Lower lobe of right lung (tissue), 2 donors: ENCODE data around the gene HDAC9. TPM values are rescaled to one million over a fixed set of nuclear protein-coding genes. Genes with fewer than 3 reads are reported as not detected.

ENCODE experiments used
- ATAC-seq, 2 donors: fragments of 200-7000 bp; cut with Tn5 transposase; one replicate each; pipeline ENCODE4 v1.9.1; 2020 to 2022; ENCODE audit warnings: mild to moderate bottlenecking in 2 of 2, moderate library complexity in 2 of 2
- DNase-seq: peaks from one replicate; pipeline ENCODE4 v3.0.0-alpha.2; 2020
- H3K27ac ChIP-seq: fragments of 200-600 bp; one replicate; pipeline ENCODE4 v1.8.0; 2022
- H3K27me3 ChIP-seq: fragments of 200-600 bp; one replicate; pipeline ENCODE4 v1.8.0; 2022; ENCODE audit warnings: low read depth
- H3K36me3 ChIP-seq: fragments of 200-600 bp; one replicate; pipeline ENCODE4 v1.8.0; 2022; ENCODE audit warnings: mild to moderate bottlenecking
- H3K4me1 ChIP-seq: fragments of 200-600 bp; one replicate; pipeline ENCODE4 v1.8.0; 2022
- H3K4me3 ChIP-seq: fragments of 200-600 bp; one replicate; pipeline ENCODE4 v1.8.0; 2022; ENCODE audit warnings: mild to moderate bottlenecking
- H3K9me3 ChIP-seq: fragments of 200-600 bp; one replicate; pipeline ENCODE4 v1.8.0; 2022
- intact Hi-C: fragments of 100-400 bp; cut with DNase I; formaldehyde crosslinking; loops from one replicate; pipeline ENCODE4 v1.11.0; 2022
- total RNA-seq: library from RNA; stranded (reverse); fragmentation: NEBNext Ultra II Directional; extraction: Animal tissue kit (Norgen Biotek cat#: 25700); gene quantifications from one replicate; pipeline ENCODE4 v1.2.1, GENCODE V29; 2021
- TF ChIP-seq, protein P1 (sequence below): fragments of 200-600 bp; IDR thresholded peaks from one replicate; pipeline ENCODE4 v1.8.0; 2022; ENCODE audit warnings: antibody characterized with exemption, mild to moderate bottlenecking
- donor health status: DM: no; HTN: yes; CAD: no; lungs with severe emphysema.

Gene HDAC9
- total RNA-seq, 1 donor from 2014 or later = 14.3 TPM

- no peaks in the 10 kb centered on the region for H3K4me1 ChIP-seq
- H3K9me3 ChIP-seq = no peaks in the 10 kb centered on the region
- H3K27ac ChIP-seq = no peak overlapping the region
- DNase-seq = no peak
- H3K36me3 ChIP-seq = no peaks in the 10 kb centered on the region
- ATAC-seq = peak; percentile 41 to 70
- H3K4me3 ChIP-seq = no peak overlapping the region
- TF ChIP-seq, protein P1, sequence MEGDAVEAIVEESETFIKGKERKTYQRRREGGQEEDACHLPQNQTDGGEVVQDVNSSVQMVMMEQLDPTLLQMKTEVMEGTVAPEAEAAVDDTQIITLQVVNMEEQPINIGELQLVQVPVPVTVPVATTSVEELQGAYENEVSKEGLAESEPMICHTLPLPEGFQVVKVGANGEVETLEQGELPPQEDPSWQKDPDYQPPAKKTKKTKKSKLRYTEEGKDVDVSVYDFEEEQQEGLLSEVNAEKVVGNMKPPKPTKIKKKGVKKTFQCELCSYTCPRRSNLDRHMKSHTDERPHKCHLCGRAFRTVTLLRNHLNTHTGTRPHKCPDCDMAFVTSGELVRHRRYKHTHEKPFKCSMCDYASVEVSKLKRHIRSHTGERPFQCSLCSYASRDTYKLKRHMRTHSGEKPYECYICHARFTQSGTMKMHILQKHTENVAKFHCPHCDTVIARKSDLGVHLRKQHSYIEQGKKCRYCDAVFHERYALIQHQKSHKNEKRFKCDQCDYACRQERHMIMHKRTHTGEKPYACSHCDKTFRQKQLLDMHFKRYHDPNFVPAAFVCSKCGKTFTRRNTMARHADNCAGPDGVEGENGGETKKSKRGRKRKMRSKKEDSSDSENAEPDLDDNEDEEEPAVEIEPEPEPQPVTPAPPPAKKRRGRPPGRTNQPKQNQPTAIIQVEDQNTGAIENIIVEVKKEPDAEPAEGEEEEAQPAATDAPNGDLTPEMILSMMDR = no peak
- no peaks in the 10 kb centered on the region for H3K27me3 ChIP-seq
- intact Hi-C loops = no loop called here
These were observed 395.5 kb downstream of the HDAC9 start for GRCh38 chr7:18890885-18891621.

DNA sequence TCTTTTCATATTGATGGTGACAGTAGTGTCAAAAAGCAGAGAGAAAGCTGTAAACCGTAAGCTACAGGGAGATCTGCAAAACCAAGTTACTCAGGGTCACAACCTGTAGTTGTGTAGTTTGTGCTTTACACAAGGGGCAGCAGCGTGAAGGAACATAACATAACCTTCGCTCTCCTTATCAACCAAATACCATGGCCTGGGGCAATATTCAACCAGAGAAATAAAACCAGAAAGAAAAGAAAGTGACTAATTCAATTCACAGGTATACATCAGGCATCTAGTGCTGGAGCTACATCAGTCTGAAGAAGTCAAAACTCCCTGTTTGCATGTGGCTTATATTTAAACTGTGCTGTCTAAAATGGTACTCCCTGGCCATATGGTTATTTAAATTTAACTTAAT, 397.6 kb downstream of the HDAC9 start:
- H3K27ac ChIP-seq = no peak overlapping the region
- H3K27me3 ChIP-seq = no peaks in the 10 kb centered on the region
- intact Hi-C loops = no loop called here
- TF ChIP-seq, protein P1 = no peak
- H3K4me1 ChIP-seq = no peaks in the 10 kb centered on the region
- H3K36me3 ChIP-seq = no peaks in the 10 kb centered on the region
- H3K9me3 ChIP-seq = no peaks in the 10 kb centered on the region
- ATAC-seq (no peak), DNase-seq (no peak)
- H3K4me3 ChIP-seq = no peak overlapping the region

- H3K36me3 ChIP-seq = no peaks in the 10 kb centered on the region
- H3K4me1 ChIP-seq = no peaks in the 10 kb centered on the region
- ATAC-seq = no peak
- no peak overlapping the region for H3K4me3 ChIP-seq
- DNase-seq = no peak
- no peaks in the 10 kb centered on the region for H3K9me3 ChIP-seq
- intact Hi-C loops = no loop called here
- TF ChIP-seq, protein P1 = no peak
- no peak overlapping the region for H3K27ac ChIP-seq
- no peaks in the 10 kb centered on the region for H3K27me3 ChIP-seq
These were observed 398.6 kb downstream of the HDAC9 start for GRCh38 chr7:18894155-18894554.

GRCh38 chr7:18895456-18895855, 399.9 kb downstream of the HDAC9 start:
- Histone ChIP-seq H3K36me3 (no peaks in the 10 kb centered on the region), H3K27me3 (no peaks in the 10 kb centered on the region), H3K27ac (no peak overlapping the region), H3K4me1 (no peaks in the 10 kb centered on the region), H3K9me3 (no peaks in the 10 kb centered on the region), H3K4me3 (no peak overlapping the region)
- ATAC-seq = no peak
- DNase-seq = no peak
- TF ChIP-seq, protein P1 = no peak
- intact Hi-C loops = no loop called here

DNA sequence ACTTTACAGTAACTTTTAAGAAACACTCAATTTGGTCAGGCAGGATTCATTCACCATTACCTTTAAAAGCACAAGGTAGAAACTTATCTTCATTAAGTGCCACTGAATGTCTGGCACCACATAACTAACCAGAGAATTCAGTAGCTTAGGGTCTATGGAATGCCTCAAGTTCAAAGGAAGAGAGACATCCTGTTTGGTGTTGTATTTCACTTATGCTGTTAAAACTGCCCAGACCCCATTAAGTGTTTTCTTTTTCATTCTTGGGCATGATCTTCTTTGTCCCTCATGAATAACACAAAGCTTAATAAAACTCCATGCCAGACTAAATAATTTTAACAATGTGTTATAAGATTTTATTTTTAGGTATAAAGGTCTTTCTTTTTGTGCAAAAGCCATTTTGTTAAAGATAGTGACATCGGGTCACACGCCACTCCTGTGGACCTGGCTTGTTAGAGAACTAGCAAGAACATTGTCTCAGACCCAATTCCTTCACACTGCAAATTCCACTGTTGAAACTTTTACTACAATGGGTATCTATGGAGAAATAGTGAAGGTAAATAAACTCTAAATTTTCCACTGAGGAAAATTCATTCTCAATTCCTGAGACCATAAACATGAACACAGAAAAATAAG, 400.9 kb downstream of the HDAC9 start:
- Histone ChIP-seq H3K4me1 (no peaks in the 10 kb centered on the region), H3K36me3 (no peaks in the 10 kb centered on the region), H3K27ac (no peak overlapping the region), H3K27me3 (no peaks in the 10 kb centered on the region), H3K9me3 (no peaks in the 10 kb centered on the region), H3K4me3 (no peak overlapping the region)
- DNase-seq = no peak
- intact Hi-C loops = no loop called here
- ATAC-seq = no peak
- TF ChIP-seq, protein P1 = no peak
